Ishikawa (cell line): ENCODE data around the gene ZBTB46.

Experiments
- CEBPB ChIP-seq: IDR thresholded peaks from 2 replicates; pipeline ENCODE4 v1.6.1; 2012
- CREB1 ChIP-seq: IDR thresholded peaks from 2 replicates; pipeline ENCODE4 v1.6.1; 2012; ENCODE audit warnings: low read depth
- EGR1 ChIP-seq: IDR thresholded peaks from 2 replicates; pipeline ENCODE4 v1.6.1; 2012
- EP300 ChIP-seq: IDR thresholded peaks from 2 replicates; pipeline ENCODE4 v1.6.1; 2012; ENCODE audit warnings: borderline replicate concordance
- FOXM1 ChIP-seq: IDR thresholded peaks from 2 replicates; pipeline ENCODE4 v1.6.1; 2012; ENCODE audit warnings: low read depth, borderline replicate concordance
- NFIC ChIP-seq: IDR thresholded peaks from 2 replicates; pipeline ENCODE4 v1.6.1; 2012
- RAD21 ChIP-seq: IDR thresholded peaks from 2 replicates; pipeline ENCODE4 v1.6.1; 2012; ENCODE audit warnings: low read depth
- TAF1 ChIP-seq: IDR thresholded peaks from 2 replicates; pipeline ENCODE4 v1.6.1; 2012; ENCODE audit warnings: low read depth, mild to moderate bottlenecking
- TCF12 ChIP-seq: IDR thresholded peaks from 2 replicates; pipeline ENCODE4 v1.6.1; 2012; ENCODE audit warnings: low read depth
- TEAD4 ChIP-seq: IDR thresholded peaks from 2 replicates; pipeline ENCODE4 v1.6.1; 2012
- YY1 ChIP-seq: IDR thresholded peaks from 2 replicates; pipeline ENCODE4 v1.6.1; 2012; ENCODE audit warnings: low read depth
- ZBTB7A ChIP-seq: IDR thresholded peaks from 2 replicates; pipeline ENCODE4 v1.6.1; 2012; ENCODE audit warnings: low read depth
- TF ChIP-seq, protein P1 (sequence below): IDR thresholded peaks from 2 replicates; pipeline ENCODE4 v1.6.1; 2012
- TF ChIP-seq, protein P2 (sequence below): IDR thresholded peaks from 2 replicates; pipeline ENCODE4 v1.6.1; 2012; ENCODE audit warnings: low read depth, mild to moderate bottlenecking
- TF ChIP-seq, protein P3 (sequence below): IDR thresholded peaks from 2 replicates; pipeline ENCODE4 v1.6.1; 2012

Gene ZBTB46

DNA sequence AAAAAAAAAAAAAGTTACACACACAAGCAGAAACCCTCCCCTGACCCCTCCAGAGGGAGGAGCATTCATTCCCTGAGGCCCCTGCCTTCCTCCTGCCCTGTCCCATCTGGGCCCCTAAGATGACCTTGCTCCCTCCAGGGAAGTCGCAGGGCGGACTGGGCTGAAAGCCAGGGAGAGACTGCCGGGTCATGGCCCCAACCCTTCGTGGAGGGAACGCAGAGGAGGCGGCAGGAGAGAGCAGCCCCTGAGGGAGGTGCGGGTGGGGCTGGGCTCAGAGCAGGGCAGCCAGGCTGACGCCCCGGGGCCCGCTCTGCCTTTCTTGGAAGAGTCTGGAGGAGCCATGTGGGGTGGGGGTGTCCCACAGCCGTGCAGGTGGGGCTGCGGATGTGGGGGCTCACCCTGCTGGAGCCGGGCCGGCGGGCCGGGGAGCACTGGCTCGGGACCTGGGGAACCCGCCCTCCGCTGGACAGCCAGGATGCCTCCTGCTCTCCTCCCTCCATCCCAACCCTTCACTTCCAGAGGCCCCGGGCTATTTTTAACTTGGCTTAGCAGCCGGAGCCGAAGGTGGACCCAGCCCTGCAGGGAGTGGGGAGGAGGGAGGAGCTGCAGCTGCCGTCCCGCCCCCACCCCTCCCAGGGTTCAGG lies 15.2 kb upstream of the ZBTB46 start:
- TF ChIP-seq NFIC: peak; percentile 36
- peak; percentile 24; the same call in 1 of the 2 replicates for TF ChIP-seq EGR1
- peak; percentile 30; the same call in 1 of the 2 replicates for TF ChIP-seq EP300
- peak; percentile 85; the same call in 1 of the 2 replicates for TF ChIP-seq ZBTB7A
- TF ChIP-seq YY1: no peak
- no peak for TF ChIP-seq TAF1
- peak; percentile 45 for TF ChIP-seq TCF12
- TF ChIP-seq, protein P1, sequence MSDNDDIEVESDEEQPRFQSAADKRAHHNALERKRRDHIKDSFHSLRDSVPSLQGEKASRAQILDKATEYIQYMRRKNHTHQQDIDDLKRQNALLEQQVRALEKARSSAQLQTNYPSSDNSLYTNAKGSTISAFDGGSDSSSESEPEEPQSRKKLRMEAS: no peak

- no peak for TF ChIP-seq TAF1
- no peak for TF ChIP-seq YY1
- TF ChIP-seq, protein P2, sequence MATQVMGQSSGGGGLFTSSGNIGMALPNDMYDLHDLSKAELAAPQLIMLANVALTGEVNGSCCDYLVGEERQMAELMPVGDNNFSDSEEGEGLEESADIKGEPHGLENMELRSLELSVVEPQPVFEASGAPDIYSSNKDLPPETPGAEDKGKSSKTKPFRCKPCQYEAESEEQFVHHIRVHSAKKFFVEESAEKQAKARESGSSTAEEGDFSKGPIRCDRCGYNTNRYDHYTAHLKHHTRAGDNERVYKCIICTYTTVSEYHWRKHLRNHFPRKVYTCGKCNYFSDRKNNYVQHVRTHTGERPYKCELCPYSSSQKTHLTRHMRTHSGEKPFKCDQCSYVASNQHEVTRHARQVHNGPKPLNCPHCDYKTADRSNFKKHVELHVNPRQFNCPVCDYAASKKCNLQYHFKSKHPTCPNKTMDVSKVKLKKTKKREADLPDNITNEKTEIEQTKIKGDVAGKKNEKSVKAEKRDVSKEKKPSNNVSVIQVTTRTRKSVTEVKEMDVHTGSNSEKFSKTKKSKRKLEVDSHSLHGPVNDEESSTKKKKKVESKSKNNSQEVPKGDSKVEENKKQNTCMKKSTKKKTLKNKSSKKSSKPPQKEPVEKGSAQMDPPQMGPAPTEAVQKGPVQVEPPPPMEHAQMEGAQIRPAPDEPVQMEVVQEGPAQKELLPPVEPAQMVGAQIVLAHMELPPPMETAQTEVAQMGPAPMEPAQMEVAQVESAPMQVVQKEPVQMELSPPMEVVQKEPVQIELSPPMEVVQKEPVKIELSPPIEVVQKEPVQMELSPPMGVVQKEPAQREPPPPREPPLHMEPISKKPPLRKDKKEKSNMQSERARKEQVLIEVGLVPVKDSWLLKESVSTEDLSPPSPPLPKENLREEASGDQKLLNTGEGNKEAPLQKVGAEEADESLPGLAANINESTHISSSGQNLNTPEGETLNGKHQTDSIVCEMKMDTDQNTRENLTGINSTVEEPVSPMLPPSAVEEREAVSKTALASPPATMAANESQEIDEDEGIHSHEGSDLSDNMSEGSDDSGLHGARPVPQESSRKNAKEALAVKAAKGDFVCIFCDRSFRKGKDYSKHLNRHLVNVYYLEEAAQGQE: no peak
- no peak for TF ChIP-seq EP300
- TF ChIP-seq TEAD4: no peak
- TF ChIP-seq, protein P3, sequence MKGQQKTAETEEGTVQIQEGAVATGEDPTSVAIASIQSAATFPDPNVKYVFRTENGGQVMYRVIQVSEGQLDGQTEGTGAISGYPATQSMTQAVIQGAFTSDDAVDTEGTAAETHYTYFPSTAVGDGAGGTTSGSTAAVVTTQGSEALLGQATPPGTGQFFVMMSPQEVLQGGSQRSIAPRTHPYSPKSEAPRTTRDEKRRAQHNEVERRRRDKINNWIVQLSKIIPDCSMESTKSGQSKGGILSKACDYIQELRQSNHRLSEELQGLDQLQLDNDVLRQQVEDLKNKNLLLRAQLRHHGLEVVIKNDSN: no peak
- TF ChIP-seq CEBPB: no peak
- no peak for TF ChIP-seq ZBTB7A
- no peak for TF ChIP-seq NFIC
- TF ChIP-seq TCF12: no peak
- TF ChIP-seq EGR1: no peak
- TF ChIP-seq, protein P1: no peak
- no peak for TF ChIP-seq CREB1
- TF ChIP-seq FOXM1: no peak
- TF ChIP-seq RAD21: no peak
These were observed 13.5 kb upstream of the ZBTB46 start for GRCh38 chr20:63844511-63844991.

GRCh38 chr20:63843778-63844177 lies 12.7 kb upstream of the ZBTB46 start:
- TF ChIP-seq CEBPB (no peak), TEAD4 (no peak), EGR1 (peak; percentile 62), EP300 (0 out of 2 replicates have a peak, but pooled peaks have one; percentile 47), CREB1 (no peak), NFIC (peak; percentile 26; the same call in 1 of the 2 replicates), ZBTB7A (no peak), RAD21 (no peak), YY1 (no peak), TCF12 (no peak), TAF1 (no peak), FOXM1 (no peak)
- TF ChIP-seq, protein P3: no peak
- TF ChIP-seq, protein P1: peak; percentile 49; the same call in 1 of the 2 replicates
- TF ChIP-seq, protein P2: no peak

DNA sequence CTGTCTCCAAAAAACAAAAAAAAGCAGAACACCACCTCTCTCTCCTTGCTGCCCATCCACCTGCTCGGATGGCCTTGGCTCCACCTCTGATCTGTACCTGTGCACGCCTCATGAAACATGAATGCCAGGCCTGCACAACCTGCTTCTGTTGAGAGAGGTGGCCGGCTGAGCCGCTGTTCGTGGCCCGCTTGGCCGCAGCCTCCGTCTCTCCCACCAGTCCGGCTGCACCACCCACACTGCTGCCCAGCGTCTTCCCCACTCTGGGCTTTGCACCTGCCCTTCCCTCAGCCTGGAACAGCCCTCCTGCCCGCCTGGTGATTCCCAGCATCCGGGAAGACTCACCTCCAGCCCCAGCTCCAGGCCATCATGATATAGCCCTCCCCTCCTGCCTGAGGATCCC lies 12.2 kb upstream of the ZBTB46 start:
- TF ChIP-seq, protein P2: no peak
- TF ChIP-seq FOXM1 (no peak), EP300 (no peak), YY1 (no peak), NFIC (no peak), ZBTB7A (no peak), CREB1 (no peak), CEBPB (no peak), TCF12 (no peak), TAF1 (no peak), EGR1 (no peak), RAD21 (no peak), TEAD4 (no peak)
- TF ChIP-seq, protein P3: no peak
- TF ChIP-seq, protein P1: no peak
